Duodenal mucosa (tissue), 2 donors: ENCODE measurements around the gene GIGYF2.

ENCODE experiments used
- H3K27ac ChIP-seq: one replicate; pipeline ENCODE4 v1.7.0; 2013; ENCODE audit warnings: low read depth, low read length
- H3K27me3 ChIP-seq, 2 donors: one replicate each; pipeline ENCODE4 v1.7.0; 2013; ENCODE audit warnings: low read length in 2 of 2, control low read depth in 1 of 2; ENCODE audit not compliant: insufficient read depth in 2 of 2, control insufficient read depth in 1 of 2
- H3K36me3 ChIP-seq, 2 donors: one replicate each; pipeline ENCODE4 v1.7.0; 2013; ENCODE audit warnings: low read length in 2 of 2, control low read depth in 1 of 2; ENCODE audit not compliant: insufficient read depth in 2 of 2, control insufficient read depth in 1 of 2
- H3K4me1 ChIP-seq, 2 donors: one replicate each; pipeline ENCODE4 v1.7.0; 2013; ENCODE audit warnings: low read length in 2 of 2, control low read depth in 1 of 2; ENCODE audit not compliant: insufficient read depth in 2 of 2, control insufficient read depth in 1 of 2
- H3K4me3 ChIP-seq, 2 donors: one replicate each; pipeline ENCODE4 v1.7.0; 2013; ENCODE audit warnings: low read length in 2 of 2, low read depth in 1 of 2
- H3K9ac ChIP-seq, 2 donors: one replicate each; pipeline ENCODE4 v1.7.0; 2013; ENCODE audit warnings: low read length in 2 of 2, low read depth in 1 of 2
- H3K9me3 ChIP-seq, 2 donors: one replicate each; pipeline ENCODE4 v1.7.0; 2013; ENCODE audit warnings: low read length in 2 of 2, control low read depth in 1 of 2; ENCODE audit not compliant: control insufficient read depth in 1 of 2

GIGYF2 gene

DNA sequence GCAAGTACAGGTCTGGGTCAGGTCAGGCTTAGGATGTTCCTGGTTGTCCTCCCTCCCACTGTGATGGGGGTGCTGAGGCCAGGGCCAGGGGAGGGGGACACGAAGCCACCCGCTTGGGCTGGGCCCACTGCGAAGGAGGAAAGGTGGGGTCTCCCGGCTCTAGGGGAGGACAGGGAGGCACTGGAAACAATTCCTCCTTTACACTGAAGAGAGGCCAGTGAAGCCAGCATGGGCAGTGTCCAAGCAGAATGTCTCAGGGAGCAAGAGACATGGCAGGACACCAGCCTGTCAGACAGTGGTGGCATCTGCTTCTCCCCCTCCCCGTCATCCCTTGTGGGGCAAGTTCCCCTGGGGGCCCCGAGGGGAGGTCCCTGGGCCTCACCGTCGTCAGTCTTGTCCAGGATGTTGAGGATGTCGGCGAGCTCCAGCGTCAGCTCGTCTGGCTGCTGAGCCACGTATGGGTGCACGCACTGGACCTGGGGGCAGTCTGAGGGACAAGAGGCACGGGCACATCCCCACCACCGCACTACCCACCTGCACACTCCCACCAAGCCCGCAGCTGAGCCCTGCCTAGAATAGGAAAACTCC, 183.7 kb downstream of the GIGYF2 start:
- Histone ChIP-seq H3K9ac (no peak overlapping the region), H3K27ac (no peak overlapping the region)

DNA sequence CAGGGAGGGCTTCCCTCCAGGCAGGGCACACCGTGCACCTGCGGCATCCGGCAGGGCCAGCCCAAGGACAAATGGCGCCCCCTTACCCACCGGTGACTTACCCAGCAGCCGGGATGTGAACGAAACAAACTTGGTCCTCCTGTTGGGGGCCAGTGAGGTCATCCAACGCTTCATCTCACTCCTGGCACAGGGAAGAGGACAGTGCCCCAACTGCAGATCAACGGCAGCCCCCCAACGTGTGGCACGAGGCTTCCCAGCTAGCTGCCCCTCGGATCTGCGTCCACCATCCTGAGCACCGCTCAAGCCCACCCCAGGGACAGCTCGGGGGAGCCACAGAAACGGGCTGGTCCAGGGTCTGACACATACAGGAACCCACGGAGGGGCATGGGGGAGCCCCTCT, 185.0 kb downstream of the GIGYF2 start:
- H3K9ac ChIP-seq = no peak overlapping the region
- H3K27me3 ChIP-seq = no peaks in the 10 kb centered on the region
- H3K9me3 ChIP-seq = no peaks in the 10 kb centered on the region
- H3K4me1 ChIP-seq = no peaks in the 10 kb centered on the region
- H3K36me3 ChIP-seq = peaks cover 7 to 67% of the 10 kb centered on the region in 2 donors
- H3K4me3 ChIP-seq = no peak overlapping the region
- no peak overlapping the region for H3K27ac ChIP-seq

More for the DNA sequence above, 183.7 kb downstream of the GIGYF2 start:
- Histone ChIP-seq H3K27me3 (no peaks in the 10 kb centered on the region), H3K4me3 (no peak overlapping the region), H3K9me3 (no peaks in the 10 kb centered on the region), H3K4me1 (no peaks in the 10 kb centered on the region), H3K36me3 (peaks cover 2 to 56% of the 10 kb centered on the region in 2 donors)

- Histone ChIP-seq H3K27ac (no peak overlapping the region), H3K4me3 (no peak overlapping the region), H3K36me3 (peaks cover 7 to 67% of the 10 kb centered on the region in 2 donors), H3K9ac (no peak overlapping the region), H3K9me3 (no peaks in the 10 kb centered on the region), H3K27me3 (no peaks in the 10 kb centered on the region), H3K4me1 (no peaks in the 10 kb centered on the region)
These were observed 185.5 kb downstream of the GIGYF2 start for GRCh38 chr2:232882505-232883115.

DNA sequence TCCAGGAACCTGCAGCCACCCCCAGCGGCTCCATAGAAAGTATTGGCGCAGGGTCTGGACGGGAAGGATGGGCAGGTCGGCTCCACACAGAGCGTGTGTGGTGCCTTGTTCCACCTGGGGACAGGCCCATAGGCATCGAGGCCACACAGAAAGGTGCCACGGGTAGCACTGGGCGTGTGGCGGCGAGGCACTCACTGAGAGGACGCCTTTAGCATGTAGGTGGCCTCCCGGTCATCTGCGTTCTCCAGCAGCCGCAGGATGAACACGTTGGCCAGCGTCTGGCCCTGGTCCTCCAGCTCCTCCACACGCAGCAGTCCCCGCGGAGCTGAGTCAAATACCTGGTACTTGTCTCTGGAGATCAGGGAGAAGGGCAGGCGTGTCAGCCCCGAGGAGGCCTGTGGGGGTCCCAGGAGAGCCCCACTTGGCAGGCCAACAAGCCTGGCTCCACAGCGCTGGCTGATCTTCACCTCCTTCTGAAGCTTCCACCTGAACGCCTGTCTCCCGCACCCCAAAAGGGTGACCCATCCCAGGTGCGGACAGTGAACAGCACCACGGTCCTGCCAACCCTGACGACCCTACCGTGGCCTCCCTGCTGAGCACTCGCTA, 186.1 kb downstream of the GIGYF2 start:
- Histone ChIP-seq H3K36me3 (peaks cover 10 to 72% of the 10 kb centered on the region in 2 donors), H3K27me3 (no peaks in the 10 kb centered on the region), H3K9ac (no peak overlapping the region), H3K27ac (no peak overlapping the region), H3K9me3 (no peaks in the 10 kb centered on the region), H3K4me3 (no peak overlapping the region), H3K4me1 (no peaks in the 10 kb centered on the region)

GRCh38 chr2:232884001-232884421, 186.9 kb downstream of the GIGYF2 start:
- H3K4me3 ChIP-seq = no peak overlapping the region
- no peak overlapping the region for H3K9ac ChIP-seq
- H3K27ac ChIP-seq = no peak overlapping the region
- H3K27me3 ChIP-seq = no peaks in the 10 kb centered on the region
- peaks cover 16 to 72% of the 10 kb centered on the region in 2 donors for H3K36me3 ChIP-seq
- no peaks in the 10 kb centered on the region for H3K4me1 ChIP-seq
- no peaks in the 10 kb centered on the region for H3K9me3 ChIP-seq

- H3K27ac ChIP-seq = no peak overlapping the region
- H3K4me3 ChIP-seq = no peak overlapping the region
- no peak overlapping the region for H3K9ac ChIP-seq
- H3K9me3 ChIP-seq = no peaks in the 10 kb centered on the region
- H3K4me1 ChIP-seq = no peaks in the 10 kb centered on the region
- H3K36me3 ChIP-seq = peaks cover 18 to 72% of the 10 kb centered on the region in 2 donors
- no peaks in the 10 kb centered on the region for H3K27me3 ChIP-seq
These were observed 187.6 kb downstream of the GIGYF2 start for GRCh38 chr2:232884549-232885263.

GRCh38 chr2:232885264-232885961, 188.3 kb downstream of the GIGYF2 start:
- H3K9me3 ChIP-seq = no peaks in the 10 kb centered on the region
- H3K4me1 ChIP-seq = no peaks in the 10 kb centered on the region
- no peaks in the 10 kb centered on the region for H3K27me3 ChIP-seq
- no peak overlapping the region for H3K27ac ChIP-seq
- H3K36me3 ChIP-seq = peaks cover 18 to 78% of the 10 kb centered on the region in 2 donors
- no peak overlapping the region for H3K4me3 ChIP-seq
- no peak overlapping the region for H3K9ac ChIP-seq

GRCh38 chr2:232886176-232886575, 189.0 kb downstream of the GIGYF2 start:
- H3K9me3 ChIP-seq = no peaks in the 10 kb centered on the region
- H3K9ac ChIP-seq = no peak overlapping the region
- no peak overlapping the region for H3K4me3 ChIP-seq
- peaks cover 23 to 79% of the 10 kb centered on the region in 2 donors for H3K36me3 ChIP-seq
- H3K27me3 ChIP-seq = peaks cover 2% of the 10 kb centered on the region in 2 donors
- H3K4me1 ChIP-seq = no peaks in the 10 kb centered on the region
- no peak overlapping the region for H3K27ac ChIP-seq

GRCh38 chr2:232886632-232887031, 189.5 kb downstream of the GIGYF2 start:
- Histone ChIP-seq H3K9me3 (no peaks in the 10 kb centered on the region), H3K4me3 (no peak overlapping the region), H3K9ac (no peak overlapping the region), H3K27me3 (peaks cover 2 to 3% of the 10 kb centered on the region in 2 donors), H3K27ac (no peak overlapping the region), H3K36me3 (peaks cover 26 to 82% of the 10 kb centered on the region in 2 donors), H3K4me1 (no peaks in the 10 kb centered on the region)
